Neural progenitor cell (in vitro differentiated cells): Measurements from ENCODE around the gene CCT3.

Source experiments
- EZH2 ChIP-seq: fragments of 200-600 bp; sonication (generic); IDR thresholded peaks from 2 replicates; pipeline ENCODE4 v1.6.1; 2017; ENCODE audit warnings: antibody characterized with exemption, mild to moderate bottlenecking, moderate library complexity
- EZH2phosphoT487 ChIP-seq: fragments of 200-600 bp; sonication (generic); IDR thresholded peaks from 2 replicates; pipeline ENCODE4 v1.6.1; 2017; ENCODE audit warnings: antibody characterized with exemption
- TF ChIP-seq, protein P1 (sequence below): fragments of 200-600 bp; sonication (generic); IDR thresholded peaks from 2 replicates; pipeline ENCODE4 v1.5.1; 2017; ENCODE audit warnings: antibody characterized with exemption, mild to moderate bottlenecking

DNA sequence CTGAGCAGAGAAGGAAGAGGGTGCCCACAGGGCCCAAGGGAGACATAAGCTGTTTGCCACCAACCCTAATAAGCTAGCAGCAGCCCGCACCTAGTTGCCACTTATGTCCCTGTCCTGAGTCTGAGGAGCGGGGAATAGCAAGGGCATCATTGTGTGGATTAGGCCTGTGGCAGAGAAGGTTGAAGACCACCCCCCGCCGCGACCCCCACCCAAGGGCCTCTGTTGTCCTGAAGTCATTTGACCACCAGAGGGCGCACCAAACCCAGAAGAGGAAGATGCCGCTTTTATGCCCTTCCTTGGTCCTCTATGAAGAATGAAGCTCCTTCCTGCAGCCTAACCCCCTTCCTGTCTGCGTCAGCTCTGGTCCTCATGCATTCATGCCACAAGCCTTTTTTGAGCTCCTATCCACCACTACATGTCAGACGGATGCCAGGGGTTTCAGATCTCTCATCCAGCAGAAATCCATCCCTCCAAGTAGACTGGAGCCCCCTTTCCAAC lies 47.5 kb upstream of the CCT3 start:
- TF ChIP-seq, protein P1, sequence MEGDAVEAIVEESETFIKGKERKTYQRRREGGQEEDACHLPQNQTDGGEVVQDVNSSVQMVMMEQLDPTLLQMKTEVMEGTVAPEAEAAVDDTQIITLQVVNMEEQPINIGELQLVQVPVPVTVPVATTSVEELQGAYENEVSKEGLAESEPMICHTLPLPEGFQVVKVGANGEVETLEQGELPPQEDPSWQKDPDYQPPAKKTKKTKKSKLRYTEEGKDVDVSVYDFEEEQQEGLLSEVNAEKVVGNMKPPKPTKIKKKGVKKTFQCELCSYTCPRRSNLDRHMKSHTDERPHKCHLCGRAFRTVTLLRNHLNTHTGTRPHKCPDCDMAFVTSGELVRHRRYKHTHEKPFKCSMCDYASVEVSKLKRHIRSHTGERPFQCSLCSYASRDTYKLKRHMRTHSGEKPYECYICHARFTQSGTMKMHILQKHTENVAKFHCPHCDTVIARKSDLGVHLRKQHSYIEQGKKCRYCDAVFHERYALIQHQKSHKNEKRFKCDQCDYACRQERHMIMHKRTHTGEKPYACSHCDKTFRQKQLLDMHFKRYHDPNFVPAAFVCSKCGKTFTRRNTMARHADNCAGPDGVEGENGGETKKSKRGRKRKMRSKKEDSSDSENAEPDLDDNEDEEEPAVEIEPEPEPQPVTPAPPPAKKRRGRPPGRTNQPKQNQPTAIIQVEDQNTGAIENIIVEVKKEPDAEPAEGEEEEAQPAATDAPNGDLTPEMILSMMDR: peak; percentile 95
- no peak for TF ChIP-seq EZH2phosphoT487
- TF ChIP-seq EZH2: peak; percentile 53
